Measurements from ENCODE around the gene DDX24.
"Not testable (repeated sequence)": the region's sequence is repeated elsewhere in the genome, so short reads cannot be mapped to it uniquely, and the experiment has no call there.

DDX24 gene

DNA sequence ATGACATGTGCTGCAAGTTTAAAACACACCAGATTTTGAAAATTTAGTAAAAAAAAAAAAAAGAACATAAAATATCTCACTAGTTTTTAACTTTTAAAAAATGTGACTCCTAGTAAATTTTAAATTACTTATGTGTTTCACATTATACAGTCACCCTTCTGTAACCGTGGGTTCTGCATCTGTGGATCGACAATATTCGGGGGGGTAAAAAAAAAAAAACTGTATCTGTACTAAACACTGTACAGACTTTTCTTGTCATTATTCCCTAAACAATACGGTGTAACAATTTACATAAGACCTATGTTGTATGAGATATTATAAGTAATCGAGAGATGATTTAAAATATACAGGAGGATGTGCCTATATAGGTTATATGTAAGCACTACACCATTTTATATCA lies 3.2 kb downstream of the DDX24 start:
- no peak for DNase-seq

DNA sequence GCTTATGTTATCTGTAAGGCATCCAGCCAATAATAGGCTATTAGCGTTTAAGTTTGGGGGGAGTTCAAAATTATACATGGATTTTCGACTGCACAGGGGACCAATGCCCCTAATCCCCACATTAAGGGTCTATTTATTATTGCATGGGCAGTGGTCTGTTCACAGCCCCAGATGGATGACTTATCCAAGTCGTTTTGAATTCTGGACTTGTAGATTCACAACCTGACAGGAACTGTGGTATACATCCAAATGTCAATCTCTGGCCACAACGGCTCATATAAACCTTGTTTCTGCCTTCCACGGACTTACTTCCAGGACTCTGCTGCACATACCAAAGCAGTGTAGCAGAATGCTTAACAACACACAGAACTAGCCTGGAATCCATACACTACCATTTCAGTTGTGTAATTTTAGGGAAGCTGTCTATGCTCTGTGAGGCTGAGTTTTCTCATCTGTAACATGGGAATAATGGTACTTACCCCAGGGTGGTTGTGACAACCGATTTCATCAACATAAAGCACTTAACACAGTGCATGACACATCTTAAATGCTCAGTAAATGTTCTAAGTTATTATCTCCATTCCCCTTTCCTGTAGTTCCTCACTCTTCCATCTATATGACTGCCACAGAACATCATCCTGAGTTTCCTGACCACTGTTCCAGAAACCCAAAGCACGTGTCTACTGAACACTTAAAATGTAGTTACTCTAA lies 3.7 kb downstream of the DDX24 start:
- no peak for DNase-seq

DNA sequence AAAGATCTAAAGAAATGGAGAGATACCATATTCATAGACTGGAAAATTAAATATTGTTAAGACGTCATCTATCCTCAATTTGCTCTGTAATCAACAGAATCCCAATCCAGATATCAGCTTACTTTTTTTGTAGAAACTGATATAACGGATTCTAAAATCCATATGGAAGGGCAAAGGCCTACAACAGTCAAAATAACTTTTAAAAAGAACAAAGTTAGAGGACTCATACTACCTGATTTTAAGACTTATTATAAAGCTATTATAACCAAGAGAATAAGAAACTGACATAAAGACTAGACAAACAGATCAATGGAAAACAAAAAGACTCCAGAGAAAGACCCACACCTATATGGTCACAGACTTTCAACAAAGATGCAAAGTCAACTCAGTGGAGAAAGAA lies 6.0 kb downstream of the DDX24 start:
- no peak for DNase-seq

DNA sequence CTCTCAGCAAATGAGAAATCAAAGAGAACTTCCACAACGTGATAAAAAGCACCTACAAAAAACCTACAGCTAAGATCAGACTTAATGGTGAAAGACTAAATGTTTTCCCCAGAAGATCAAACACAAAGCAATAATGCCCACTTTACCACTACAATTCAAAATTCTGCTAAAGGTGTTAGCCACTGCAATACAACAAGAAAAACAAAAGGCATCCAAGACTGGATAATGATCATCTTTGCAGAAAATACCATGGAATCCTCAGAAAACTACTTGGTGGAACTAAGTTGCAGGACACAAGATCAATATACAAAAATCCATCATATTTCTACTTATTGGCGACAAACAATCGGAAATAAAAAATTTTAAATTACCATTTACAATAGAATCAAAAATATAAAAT lies 6.5 kb downstream of the DDX24 start:
- DNase-seq = no peak

DNA sequence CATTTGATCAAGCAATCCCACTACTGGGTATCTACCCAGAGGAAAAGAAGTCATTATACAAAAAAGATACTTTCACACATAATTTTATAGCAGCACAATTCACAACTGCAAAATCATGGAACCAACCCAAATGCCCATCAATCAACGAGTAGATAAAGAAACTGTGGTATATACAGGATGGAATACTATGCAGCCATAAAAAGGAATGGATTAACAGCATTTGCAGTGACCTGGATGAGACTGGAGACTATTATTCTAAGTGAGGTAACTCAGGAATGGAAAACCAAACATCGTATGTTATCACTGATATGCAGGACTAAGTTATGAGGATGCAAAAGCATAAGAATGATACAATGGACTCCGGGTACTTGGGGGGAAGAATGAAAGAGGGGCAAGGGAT lies 8.9 kb downstream of the DDX24 start:
- DNase-seq = not testable (repeated sequence)

DNA sequence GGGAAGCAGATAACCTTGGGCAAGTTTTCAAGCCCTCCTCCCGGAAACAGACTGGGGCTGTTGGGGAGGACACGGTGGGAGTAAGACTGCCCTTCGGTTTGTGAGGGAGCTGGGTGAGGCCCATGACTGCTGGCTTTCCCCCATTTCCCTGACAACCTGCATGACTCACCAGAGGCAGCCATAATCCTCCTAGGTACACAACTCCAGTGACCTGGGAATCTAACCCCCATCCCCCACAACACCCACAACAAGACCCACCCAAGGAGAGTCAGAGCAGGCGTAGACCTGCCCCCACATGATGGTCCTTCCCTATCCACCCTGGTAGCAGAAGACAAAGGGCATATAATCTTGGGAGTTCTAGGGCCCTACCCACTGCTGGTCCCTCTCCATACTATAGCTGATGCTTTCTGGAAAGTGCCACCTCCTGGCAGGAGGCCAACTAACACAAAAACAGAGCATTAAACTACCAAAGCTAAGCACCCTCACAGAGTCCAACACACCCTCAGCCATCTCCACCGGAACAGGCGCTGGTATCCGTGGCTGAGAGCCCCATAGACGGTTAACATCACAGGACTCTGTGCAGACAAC lies 14.8 kb downstream of the DDX24 start:
- DNase-seq = no peak

DNA sequence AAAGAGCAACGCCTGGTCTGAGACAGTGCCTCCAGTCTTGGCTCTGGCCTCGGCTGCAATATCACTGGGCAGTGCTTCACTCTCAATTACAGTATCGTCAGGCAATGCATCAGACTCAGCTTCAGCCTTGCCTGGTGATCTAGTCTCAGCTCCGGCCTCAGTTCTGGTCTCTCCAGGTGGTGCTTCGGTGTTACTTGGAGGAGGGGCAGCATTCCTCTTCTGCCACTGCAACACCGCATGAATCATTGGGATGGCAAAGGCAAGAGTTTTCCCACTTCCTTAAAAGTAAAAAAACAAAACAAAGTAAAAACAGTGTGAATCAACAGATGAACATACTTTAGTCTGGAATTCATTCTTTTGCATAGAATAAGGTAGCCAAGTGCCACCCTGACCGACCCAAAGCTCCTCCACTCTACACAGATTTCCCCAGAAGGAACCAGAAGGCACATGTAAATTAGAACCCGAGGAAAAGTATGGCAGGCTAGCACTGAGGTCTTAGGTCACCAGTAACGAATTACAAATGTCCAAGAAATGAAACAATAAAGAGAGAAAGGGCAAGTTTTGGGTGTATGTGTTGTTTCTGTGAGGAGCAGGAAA lies 18.6 kb downstream of the DDX24 start:
- no peak for DNase-seq

DNA sequence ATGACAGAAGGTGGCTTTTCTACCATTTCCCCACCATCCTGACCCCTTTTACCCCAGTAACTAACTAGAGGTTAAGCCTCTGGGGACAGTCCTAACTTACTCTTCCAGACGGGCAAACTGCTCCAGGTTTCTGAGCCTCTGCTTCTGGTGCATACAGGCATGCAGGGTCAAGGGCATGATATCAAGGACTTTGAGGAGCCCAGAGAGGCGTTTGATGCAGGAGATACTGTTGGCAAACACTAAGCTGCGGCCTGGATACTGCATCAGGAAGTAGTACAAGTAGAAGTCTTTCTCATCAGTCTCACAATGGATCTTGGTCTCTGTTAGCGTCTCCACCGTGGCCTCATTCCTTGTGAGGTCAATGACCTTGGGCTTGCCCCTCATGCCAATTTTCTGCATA lies 21.0 kb downstream of the DDX24 start:
- no peak for DNase-seq

DNA sequence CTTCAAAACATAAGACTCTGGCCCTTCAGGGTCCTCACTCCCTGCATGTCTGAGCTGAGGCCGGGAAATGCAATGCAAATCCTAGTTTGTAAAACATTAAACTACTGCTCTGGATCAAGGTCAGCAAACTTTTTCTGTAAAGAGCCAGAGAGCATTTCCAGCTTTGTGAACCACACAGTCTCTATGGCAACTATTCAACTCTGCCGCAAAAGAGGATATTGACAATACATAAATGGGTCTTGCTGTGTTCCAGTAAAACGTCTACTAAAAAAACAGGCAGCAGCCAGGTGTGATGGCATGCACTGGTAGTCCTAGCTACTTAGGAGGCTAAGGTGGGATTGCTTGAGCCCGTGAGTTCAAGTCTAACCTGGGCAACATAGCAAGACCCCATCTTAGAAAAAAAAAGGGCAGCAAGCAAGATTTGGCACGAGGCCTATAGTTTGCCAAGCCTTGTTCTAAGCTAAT lies 22.3 kb downstream of the DDX24 start:
- no peak for DNase-seq

DNA sequence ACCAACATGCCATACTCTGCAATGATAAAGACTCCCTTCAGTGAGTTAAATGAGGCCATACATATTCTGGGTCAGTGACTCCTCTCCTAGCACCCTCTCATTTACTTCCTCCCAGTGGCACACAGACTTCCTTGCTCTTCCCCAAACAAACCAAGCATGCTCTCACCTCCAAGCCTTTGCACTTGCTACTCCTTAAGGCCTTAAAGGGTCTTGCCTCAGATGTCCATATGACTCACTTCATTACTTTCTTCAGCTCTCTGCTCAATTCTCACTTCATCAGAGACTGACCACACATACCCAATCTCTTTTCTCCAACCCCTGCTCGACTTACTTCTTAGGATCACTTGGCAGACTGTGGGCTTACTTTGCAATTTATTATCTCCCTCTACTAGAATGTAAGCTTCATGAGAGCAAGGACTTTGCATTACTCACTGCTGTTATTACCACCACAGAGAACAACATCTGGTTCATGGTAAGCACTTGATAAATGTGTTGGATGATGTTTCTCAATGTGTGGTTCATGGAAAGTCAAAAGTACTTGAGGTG lies 22.8 kb downstream of the DDX24 start:
- DNase-seq = no peak

DNA sequence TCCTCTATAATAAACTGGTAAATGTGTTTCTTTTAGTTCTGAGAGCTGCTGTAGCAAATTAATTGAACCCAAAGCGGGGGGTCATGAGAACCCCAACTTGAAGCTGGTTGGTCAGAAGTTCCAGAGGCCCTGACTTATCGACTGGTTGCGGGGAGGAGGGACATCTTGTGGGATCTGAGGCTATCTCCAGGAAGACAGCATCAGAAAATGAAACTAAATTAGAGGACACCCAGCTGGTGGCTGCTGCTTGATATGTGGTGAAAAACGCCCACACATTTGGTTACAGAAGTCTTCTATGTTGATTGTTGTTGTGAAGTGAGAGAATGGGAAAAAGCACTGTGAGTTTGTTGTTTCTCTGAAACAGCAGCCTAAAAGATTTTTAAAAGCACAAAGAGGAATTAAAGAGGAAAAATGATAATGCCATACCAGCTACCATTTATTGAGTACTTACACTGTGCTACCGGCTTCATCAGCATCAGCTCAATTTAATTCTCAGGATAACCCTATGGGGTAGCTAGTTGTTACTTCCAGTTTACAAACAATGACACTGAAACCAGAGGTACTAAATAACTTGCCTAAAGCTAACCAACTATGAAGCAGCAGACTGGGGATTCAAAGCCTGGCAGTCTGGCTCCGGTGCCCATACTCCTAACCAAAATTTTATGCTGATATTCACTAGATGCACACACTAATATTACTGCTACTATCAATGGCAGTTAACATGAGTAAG lies 24.3 kb downstream of the DDX24 start:
- no peak for DNase-seq

DNA sequence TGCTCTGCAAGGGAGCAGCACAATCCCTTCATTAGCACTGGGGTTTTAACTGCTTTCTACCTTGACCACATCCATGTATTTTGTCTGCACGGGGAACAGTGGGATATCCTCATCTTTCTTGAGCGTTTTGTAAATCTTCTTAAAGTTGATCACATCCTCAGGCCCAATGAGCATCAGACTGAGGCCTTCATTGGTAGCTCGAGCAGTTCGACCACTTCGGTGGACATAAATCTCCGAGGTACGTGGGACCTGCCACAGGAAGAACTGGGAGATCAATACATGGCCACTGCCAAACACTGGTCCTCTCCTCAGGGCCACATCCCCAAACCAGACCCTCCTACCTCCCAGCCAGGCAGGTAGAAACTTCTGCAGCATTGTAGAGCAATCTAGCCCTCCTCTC lies 26.1 kb downstream of the DDX24 start:
- no peak for DNase-seq

DNA sequence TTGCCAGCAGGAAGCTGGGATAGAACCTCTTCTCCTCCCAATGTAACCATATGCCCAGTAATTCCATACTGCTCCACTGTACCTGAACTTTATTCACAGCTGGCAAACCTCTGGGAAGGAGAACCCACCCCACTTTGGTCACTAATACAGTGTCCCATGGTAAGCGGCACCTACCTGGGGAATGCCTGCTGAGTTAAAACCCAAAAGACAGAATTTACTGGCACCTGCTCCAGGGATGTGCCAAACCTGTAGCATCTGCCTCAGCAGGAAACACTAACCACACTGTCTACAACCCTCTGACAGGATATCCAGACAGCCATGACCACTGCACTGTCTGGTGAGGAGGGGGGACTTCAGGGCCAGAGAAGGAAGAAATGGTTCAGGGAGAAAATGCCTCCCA lies 26.6 kb downstream of the DDX24 start:
- DNase-seq = no peak

DNA sequence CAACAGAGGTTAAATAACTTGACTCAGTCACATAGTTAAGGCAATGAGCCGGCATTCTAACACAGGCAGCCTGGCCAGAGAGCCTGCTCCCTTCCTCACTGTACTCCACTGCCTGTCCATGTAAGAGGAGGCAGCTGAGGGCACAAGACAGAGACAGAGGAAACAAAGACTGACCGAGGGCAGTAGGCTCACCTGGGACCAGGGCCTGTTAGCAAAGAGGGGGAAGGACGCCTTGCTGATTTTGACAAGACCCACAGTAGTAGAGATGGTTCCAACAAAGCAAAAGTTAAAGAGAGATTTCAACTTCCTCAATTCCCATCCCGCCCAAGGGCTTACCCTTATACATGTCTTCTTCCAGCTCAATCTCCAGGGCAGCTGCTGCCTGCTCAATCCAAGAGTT lies 28.3 kb downstream of the DDX24 start:
- no peak for DNase-seq

DNA sequence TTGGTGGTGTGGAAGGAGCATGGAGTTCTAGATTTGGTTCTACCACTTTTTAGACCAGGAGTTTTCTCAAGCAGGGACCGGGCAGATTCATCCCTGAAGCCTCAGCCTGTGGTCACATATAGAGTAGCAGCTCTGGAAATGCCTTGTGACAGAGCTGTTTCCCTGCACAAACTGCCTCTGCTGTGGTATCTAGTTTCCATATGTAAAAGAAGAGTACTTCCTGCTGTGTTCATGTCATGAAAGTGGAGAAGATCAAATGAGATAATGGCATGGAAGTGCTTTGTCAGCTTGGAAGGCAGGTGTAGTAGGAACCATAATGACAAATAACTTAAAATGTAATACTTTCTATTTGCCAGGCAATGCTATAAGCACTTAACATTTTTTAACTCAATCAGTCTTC lies 28.8 kb downstream of the DDX24 start:
- no peak for DNase-seq

DNA sequence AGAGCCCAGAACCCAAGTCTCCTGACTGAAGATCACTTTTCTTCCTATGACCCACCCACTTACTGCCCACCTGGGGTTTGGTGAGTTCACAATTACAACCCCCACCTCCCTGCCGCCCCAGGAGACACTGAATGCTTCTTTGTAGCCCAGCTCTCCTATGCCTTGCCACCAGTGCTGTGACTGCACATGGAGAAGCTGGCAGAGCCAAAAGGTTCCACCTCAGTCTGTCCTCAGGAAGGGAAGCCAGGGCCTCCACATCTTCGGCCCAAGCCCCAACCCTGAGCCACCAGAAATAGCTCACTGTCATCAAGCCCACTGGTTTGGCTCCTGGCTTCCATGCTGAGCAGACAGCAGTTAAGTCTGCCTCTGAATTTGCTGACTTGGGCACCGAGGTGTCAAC lies 29.2 kb downstream of the DDX24 start:
- no peak for DNase-seq

DNA sequence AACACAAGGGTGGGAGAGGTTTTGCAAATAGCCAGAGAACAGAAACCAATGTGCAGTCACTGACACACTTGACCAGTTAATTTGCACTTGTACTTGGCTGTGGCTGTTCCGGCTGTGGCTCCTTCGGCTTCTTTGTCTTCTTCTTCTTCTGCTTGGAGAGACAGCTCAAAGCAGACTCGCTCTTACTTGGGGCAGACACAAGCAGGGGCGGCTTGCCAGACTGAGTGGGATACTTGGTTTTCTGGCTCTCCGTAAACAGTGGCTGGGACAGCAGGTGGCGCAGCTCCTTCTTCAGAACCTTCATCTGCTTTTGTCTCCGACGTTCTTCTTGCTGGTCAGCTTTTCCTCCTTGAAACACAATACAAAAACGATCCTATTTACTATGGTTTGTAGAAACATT lies 29.9 kb downstream of the DDX24 start:
- DNase-seq = no peak

DNA sequence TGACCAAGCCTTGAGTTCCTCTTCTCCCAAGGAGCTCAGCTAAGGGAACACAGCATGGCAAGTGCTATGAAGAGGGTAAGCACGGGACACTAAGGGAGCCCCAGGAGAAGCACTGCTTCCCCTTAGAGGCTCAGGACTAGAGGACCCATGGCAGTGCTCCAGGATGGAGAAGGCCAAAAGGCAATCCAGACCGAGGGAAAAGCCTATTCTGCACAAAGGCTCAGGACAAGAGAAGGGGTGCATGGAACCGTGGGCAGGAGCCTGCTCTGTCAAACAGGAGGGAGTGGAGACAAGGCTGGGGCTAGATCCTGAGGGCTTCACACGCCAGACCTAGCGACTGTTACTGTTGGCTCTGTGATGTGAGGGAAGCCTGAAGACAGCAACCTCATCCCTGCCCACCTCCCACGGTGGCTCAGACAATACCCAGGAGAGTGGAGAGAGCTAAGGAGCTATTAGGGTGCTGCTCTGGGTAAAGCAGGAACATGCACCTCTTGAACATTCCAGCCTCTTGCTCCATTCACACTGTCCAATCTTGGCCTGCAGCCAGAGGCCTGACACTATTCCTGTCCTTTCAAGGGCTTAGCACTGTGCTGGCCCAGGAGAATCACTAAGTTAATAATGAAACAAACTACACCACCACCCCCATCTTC lies 30.6 kb downstream of the DDX24 start:
- no peak for DNase-seq

DNA sequence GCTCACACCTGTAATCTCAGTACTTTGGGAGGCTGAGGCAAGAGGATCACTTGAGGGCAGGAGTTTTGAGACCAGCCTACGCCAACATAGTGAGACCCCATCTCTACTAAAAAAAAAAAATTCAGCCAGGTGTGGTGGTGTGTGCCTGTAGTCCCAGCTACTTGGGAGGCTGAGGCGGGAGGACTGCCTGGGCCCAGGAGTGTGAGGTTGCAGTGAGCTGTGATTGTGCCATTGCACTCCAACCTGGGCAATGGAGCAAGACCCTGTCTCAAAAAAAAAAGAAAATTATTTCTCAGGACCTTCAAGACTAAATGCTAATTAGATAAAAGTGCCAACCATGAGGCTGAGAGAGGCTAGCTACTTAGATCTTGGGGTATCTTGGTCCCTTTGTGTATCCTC lies 31.4 kb downstream of the DDX24 start:
- DNase-seq = no peak

DNA sequence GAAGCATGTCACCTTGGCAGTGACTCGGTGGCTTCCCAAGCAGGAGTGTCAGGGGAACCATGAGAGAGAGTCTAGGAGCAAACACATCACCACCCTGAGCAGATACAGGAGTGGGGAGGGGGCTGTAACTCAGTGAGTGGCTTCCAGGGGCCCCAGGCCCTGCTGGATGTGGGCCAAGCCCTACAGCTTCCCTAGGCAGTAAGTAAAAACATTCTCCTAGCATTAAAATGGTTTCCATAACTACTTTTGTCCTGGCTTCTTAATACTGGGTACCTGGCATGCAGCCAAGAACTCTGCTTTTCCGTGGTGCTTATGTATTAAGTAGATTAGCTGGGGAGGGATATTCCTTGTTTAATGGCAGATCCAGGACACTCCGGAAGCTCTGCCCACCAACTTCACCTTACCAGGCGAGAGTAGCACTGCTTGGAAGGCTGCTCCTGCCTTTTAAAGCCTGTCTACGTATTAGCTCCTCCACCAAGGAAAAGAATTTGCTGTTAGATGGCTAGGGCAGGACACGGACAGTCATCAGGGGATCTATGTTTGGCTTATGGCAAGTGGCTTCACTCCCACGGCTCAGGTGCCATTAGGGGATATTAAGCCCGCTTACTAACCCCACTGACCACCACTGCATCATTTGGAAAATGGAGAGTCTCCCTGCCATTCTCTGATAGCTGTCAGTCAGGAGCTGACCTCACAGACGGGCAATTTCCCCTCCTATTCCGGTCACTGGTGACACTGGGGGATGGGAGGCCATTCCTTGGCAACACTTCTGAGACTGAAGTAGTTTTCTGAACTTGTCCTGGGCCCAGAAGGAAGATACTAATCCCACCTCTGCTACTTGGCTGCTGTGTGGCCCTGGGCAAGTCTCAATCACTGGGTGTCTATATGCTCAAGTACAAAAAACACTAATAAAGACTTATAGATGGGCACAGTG lies 32.0 kb downstream of the DDX24 start:
- no peak for DNase-seq

DNA sequence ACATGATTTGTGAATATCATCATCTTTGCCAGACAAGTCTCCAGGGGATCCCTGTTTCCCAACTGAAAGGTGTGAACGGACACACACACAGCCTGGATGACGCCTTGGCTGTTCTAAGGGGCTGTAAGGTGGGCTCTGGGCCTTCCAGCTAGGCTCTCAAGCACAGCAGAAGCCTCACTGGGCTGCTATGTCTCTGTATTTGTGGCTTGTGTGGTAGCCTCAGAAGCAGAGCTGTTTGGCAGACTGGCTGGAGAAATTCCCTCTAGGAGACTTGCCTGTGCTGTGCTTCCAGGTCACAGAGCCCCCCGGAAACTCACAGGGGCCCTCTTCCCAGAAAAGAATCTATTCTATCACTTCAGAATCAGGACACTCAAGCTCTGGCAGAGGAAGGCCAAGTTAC lies 33.4 kb downstream of the DDX24 start:
- no peak for DNase-seq

DNA sequence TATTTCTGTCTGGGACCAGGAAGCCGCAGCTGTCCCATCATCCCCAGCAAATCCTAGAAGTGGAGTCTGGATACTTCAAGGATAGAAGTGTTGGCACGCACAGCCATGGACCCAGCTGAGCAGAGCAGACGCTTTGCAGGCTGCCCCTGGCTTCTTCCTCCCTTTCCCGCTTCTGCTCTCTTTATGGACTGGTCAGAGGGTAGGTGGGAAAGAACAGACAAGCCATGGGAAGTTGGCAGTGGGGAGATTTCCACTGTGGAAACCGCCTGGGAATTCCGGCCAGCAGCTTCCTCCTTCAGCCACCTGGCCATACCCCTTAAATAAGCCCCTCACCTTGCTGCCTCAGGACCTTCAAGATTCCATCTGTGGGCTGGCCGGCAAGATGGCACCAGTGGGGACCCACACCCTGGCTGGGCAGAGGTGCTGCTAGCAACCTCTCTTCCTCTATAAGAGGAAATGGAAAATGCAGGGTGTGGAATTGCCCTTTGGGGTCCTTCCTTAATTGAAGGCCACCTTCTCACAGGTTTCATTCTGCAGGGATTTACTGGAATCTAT lies 34.2 kb downstream of the DDX24 start:
- no peak for DNase-seq

Data from NCI-H2107 (cell line).